Smooth muscle cell (in vitro differentiated cells): Measurements from ENCODE around the gene KRT25. TPM values are rescaled to one million over a fixed set of nuclear protein-coding genes. Genes with fewer than 3 reads are reported as not detected.

Source experiments
- DNase-seq: peaks from one replicate; lab custom pipeline; 2025; ENCODE audit not compliant: unreplicated experiment; lab: John Stamatoyannopoulos, UW
- H2AFZ ChIP-seq: fragments of 200-600 bp; sonication (generic); 2 replicates; pipeline ENCODE4 v1.6.0; 2016; ENCODE audit warnings: antibody characterized with exemption, low read depth, mild to moderate bottlenecking
- H3F3A ChIP-seq: fragments of 200-600 bp; sonication (generic); 2 replicates; pipeline ENCODE4 v1.6.0; 2017; ENCODE audit warnings: antibody characterized with exemption, low read depth
- H3K27ac ChIP-seq: fragments of 200-600 bp; sonication (generic); 2 replicates; pipeline ENCODE4 v1.5.1; 2016; ENCODE audit warnings: low read depth, mild to moderate bottlenecking
- H3K27me3 ChIP-seq: fragments of 200-600 bp; sonication (generic); 2 replicates; pipeline ENCODE4 v1.6.1; 2016; ENCODE audit warnings: low read depth, mild to moderate bottlenecking
- H3K36me3 ChIP-seq: fragments of 200-600 bp; sonication (generic); 2 replicates; pipeline ENCODE4 v1.5.1; 2016; ENCODE audit warnings: low read depth
- H3K4me1 ChIP-seq: fragments of 200-600 bp; sonication (generic); 2 replicates; pipeline ENCODE4 v1.5.1; 2016; ENCODE audit warnings: low read depth
- H3K4me2 ChIP-seq: fragments of 200-600 bp; sonication (generic); 2 replicates; pipeline ENCODE4 v1.6.0; 2016; ENCODE audit warnings: mild to moderate bottlenecking
- H3K4me3 ChIP-seq: fragments of 200-600 bp; sonication (generic); 2 replicates; pipeline ENCODE4 v1.5.1; 2016; ENCODE audit warnings: mild to moderate bottlenecking
- H3K79me2 ChIP-seq: fragments of 200-600 bp; sonication (generic); 2 replicates; pipeline ENCODE4 v1.6.0; 2016; ENCODE audit warnings: low read depth, mild to moderate bottlenecking
- H3K9ac ChIP-seq: fragments of 200-600 bp; sonication (generic); 2 replicates; pipeline ENCODE4 v1.6.0; 2016; ENCODE audit warnings: low read depth
- H3K9me3 ChIP-seq: fragments of 200-600 bp; sonication (generic); replicated peaks from 2 replicates; pipeline ENCODE4 v1.5.1; 2016; ENCODE audit warnings: low read depth
- H4K20me1 ChIP-seq: fragments of 200-600 bp; sonication (generic); 2 replicates; pipeline ENCODE4 v1.6.0; 2016; ENCODE audit warnings: low read depth
- WGBS: methylation state at CpG from one replicate; pipeline ENCODE4 v1.1.7; 2016; ENCODE audit warnings: low lambda C conversion rate; 5-methylcytosine and 5-hydroxymethylcytosine counted together
- polyA plus RNA-seq: library from polyadenylated mRNA; unstranded; fragments of >200 nt; fragmentation: Nextera tagmentation; extraction: Ambion mirVana; gene quantifications from 2 replicates; pipeline ENCODE4 v1.2.1, GENCODE V29; 2016
- total RNA-seq: library from RNA; depleted of rRNA; stranded (reverse); fragments of >200 nt; gene quantifications from 2 replicates; pipeline ENCODE4 v1.2.3, GENCODE V29; 2014
- TF ChIP-seq, protein P1 (sequence below): fragments of 200-600 bp; sonication (generic); IDR thresholded peaks from 2 replicates; pipeline ENCODE4 v1.5.1; 2017; ENCODE audit warnings: borderline replicate concordance, mild to moderate bottlenecking, antibody characterized with exemption; ENCODE audit not compliant: insufficient read depth, poor library complexity, severe bottlenecking

KRT25 gene
- total and polyA plus RNA-seq, 2 experiments from 2014 or later = not detected

DNA sequence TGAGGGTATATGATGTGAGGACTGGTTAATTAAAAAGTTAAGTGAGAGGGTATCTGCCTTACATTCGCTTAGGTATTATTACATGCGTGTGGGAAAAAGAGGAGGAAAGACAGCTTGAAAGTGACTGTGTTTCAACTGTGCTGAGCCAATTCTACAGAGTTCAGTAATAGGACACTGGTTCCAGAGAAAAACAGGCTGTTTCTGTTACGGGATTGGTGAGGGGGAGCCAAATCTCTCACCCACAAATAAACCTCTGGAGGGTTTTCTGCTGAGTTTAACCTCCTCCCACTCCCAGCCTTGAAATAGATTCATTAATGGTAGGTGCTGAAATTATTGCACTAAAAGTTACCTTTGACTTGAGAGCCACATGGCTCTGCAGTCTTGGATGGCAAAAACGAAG lies 20.8 kb upstream of the KRT25 start:
- no peaks in the 10 kb centered on the region for H4K20me1 ChIP-seq
- no peak overlapping the region for H2AFZ ChIP-seq
- no peak overlapping the region for H3K4me3 ChIP-seq
- H3K9ac ChIP-seq = no peak overlapping the region
- H3K9me3 ChIP-seq = no peaks in the 10 kb centered on the region
- H3K27me3 ChIP-seq = peaks cover 34% of the 10 kb centered on the region
- H3K36me3 ChIP-seq = no peaks in the 10 kb centered on the region
- TF ChIP-seq, protein P1, sequence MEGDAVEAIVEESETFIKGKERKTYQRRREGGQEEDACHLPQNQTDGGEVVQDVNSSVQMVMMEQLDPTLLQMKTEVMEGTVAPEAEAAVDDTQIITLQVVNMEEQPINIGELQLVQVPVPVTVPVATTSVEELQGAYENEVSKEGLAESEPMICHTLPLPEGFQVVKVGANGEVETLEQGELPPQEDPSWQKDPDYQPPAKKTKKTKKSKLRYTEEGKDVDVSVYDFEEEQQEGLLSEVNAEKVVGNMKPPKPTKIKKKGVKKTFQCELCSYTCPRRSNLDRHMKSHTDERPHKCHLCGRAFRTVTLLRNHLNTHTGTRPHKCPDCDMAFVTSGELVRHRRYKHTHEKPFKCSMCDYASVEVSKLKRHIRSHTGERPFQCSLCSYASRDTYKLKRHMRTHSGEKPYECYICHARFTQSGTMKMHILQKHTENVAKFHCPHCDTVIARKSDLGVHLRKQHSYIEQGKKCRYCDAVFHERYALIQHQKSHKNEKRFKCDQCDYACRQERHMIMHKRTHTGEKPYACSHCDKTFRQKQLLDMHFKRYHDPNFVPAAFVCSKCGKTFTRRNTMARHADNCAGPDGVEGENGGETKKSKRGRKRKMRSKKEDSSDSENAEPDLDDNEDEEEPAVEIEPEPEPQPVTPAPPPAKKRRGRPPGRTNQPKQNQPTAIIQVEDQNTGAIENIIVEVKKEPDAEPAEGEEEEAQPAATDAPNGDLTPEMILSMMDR = no peak
- no peak overlapping the region for H3K4me2 ChIP-seq
- 83% methylated on average over 4 of the region's 4 CpGs for WGBS
- H3K27ac ChIP-seq = no peak overlapping the region
- no peaks in the 10 kb centered on the region for H3F3A ChIP-seq
- no peaks in the 10 kb centered on the region for H3K4me1 ChIP-seq
- no peak for DNase-seq
- no peaks in the 10 kb centered on the region for H3K79me2 ChIP-seq

- no peak for DNase-seq
- Histone ChIP-seq H3F3A (no peaks in the 10 kb centered on the region), H3K27me3 (peaks cover 44% of the 10 kb centered on the region), H4K20me1 (no peaks in the 10 kb centered on the region), H3K79me2 (no peaks in the 10 kb centered on the region), H3K4me3 (no peak within 1 kb of the TSS), H3K9me3 (no peaks in the 10 kb centered on the region), H3K27ac (no peak within 1 kb of the TSS), H3K9ac (no peak within 1 kb of the TSS), H3K4me1 (no peaks in the 10 kb centered on the region), H3K36me3 (no peaks in the 10 kb centered on the region), H3K4me2 (no peak within 1 kb of the TSS), H2AFZ (no peak within 1 kb of the TSS)
- 92% methylated on average over 3 of the region's 3 CpGs for WGBS
- TF ChIP-seq, protein P1 = no peak
Observed at GRCh38 chr17:40772101-40772500, 17.0 kb upstream of the KRT25 start, which contains the start of gene KRT26. Gene KRT26 (minus strand): TSS chr17:40772201. CDS start chr17:40772113, 88 bp downstream.

- Histone ChIP-seq H3K4me2 (no peak overlapping the region), H3K27ac (no peak overlapping the region), H2AFZ (no peak overlapping the region), H3K9ac (no peak overlapping the region), H3K4me3 (no peak overlapping the region), H3K27me3 (peaks cover 14% of the 10 kb centered on the region), H3K79me2 (no peaks in the 10 kb centered on the region), H3K9me3 (no peaks in the 10 kb centered on the region), H4K20me1 (no peaks in the 10 kb centered on the region), H3K4me1 (no peaks in the 10 kb centered on the region), H3F3A (no peaks in the 10 kb centered on the region), H3K36me3 (no peaks in the 10 kb centered on the region)
- no peak for DNase-seq
- WGBS = 84% methylated on average over 2 of the region's 2 CpGs
- TF ChIP-seq, protein P1 = no peak
Observed at GRCh38 chr17:40765657-40766056, 10.5 kb upstream of the KRT25 start.

DNA sequence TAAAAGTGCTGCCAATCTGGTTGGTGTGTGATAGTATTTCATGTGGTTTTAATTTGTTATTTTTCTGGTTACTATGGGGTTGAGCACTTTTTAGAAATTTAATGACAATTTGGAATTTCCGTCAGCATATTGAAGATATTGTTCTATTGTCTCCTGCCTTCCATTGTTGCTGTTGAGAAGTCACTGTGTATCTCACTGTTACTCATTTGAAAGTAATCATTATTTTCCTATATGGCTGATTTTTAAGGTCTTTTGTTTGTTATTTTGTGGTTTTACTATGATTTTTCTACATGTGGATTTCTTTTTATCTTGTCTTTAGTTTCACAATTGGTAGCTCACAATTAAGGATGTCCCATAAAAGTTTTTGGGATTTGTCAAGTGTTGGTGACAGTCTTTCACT lies 8.6 kb upstream of the KRT25 start:
- Histone ChIP-seq H4K20me1 (no peaks in the 10 kb centered on the region), H3K9me3 (peaks cover 12% of the 10 kb centered on the region), H3K36me3 (no peaks in the 10 kb centered on the region), H3K4me2 (no peak overlapping the region), H3K9ac (no peak overlapping the region), H3K4me1 (no peaks in the 10 kb centered on the region), H3K27me3 (no peaks in the 10 kb centered on the region), H3F3A (no peaks in the 10 kb centered on the region), H3K4me3 (no peak overlapping the region), H3K79me2 (no peaks in the 10 kb centered on the region), H2AFZ (no peak overlapping the region), H3K27ac (no peak overlapping the region)
- TF ChIP-seq, protein P1 = no peak
- no peak for DNase-seq
- WGBS = 92% methylated on average over 1 of the region's 1 CpG
